NCI-H1417 (cell line): Measurements from ENCODE around the gene IL12RB1.
A peak's percentile ranks its signal among the peaks of the same experiment; 100 is the strongest.

Experiments
- DNase-seq, 3 experiments: peaks; one replicate each; lab custom pipeline; 2025; lab: John Stamatoyannopoulos, UW

Gene IL12RB1

GRCh38 chr19:18086590-18087138, at the start of gene IL12RB1:
Gene IL12RB1 (minus strand): TSS chr19:18086934. CDS start chr19:18086823, 111 bp downstream.
- no peak for DNase-seq

- no peak for DNase-seq
Observed at GRCh38 chr19:18135712-18136584, 49.2 kb upstream of the IL12RB1 start.

DNA sequence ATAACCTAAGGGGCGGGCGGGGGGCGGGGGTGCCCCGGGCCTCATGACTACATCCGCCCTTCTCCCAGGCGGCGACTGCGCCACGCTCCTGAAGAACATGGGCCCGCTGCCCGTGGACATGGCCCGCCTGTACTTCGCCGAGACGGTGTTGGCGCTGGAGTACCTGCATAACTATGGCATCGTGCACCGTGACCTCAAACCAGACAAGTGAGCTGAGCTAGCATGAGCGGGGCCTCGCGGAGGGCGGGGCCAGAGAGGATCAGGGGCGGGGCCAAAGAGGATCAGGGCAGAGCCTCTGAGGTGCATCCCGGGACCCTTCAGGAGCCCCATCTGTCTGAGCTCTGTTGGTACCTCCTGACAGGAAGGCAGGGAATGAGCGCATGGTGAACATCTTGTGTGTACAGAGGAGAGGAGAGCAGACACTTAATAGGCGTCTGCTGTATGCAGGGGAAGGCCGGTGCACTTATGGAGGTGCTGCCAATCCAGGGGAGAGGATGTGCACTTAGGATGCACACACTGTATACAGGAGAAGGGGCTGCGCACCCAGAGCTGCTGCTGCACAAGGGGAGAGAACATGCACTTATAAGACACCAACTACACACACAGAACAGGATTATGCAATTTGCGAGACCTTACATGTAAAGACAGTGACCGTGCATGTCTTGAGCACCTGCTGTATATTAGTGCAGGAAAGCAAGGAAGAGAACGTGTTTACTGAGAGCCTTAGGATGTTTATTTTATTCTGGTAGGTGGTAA, 45.3 kb upstream of the IL12RB1 start:
- DNase-seq: no peak

DNA sequence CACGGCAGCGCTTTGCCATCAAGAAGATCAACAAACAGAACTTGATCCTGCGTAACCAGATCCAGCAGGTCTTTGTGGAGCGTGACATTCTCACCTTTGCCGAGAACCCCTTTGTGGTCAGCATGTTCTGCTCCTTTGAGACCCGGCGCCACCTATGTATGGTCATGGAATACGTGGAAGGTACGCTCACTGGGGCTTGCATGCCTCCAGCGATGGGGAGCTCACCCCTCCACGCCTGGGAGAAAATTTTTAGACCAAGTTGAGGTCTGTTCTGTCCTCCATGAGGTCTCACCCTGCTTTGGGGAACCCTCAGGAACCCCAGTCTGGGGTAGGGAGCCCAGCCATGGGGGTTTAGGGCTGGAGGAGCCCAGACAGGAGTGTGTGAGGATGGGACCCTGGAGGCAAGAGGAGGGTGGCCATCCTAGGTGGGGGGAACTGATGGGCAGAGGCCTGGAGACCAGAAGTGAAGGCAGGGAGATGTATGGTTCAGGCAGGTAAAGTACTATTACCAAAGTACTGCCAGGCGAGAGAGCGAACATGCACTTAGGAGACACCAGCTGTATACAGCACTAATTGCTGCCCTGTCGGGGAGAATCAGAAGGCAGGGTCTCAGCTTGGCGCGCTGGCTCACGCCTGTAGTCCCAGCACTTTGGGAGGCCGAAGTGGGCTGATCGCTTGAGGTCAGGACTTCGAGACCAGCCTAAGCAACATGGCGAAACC, 43.9 kb upstream of the IL12RB1 start:
- no peak for DNase-seq

GRCh38 chr19:18128805-18129204, 42.1 kb upstream of the IL12RB1 start:
- no peak for DNase-seq

DNA sequence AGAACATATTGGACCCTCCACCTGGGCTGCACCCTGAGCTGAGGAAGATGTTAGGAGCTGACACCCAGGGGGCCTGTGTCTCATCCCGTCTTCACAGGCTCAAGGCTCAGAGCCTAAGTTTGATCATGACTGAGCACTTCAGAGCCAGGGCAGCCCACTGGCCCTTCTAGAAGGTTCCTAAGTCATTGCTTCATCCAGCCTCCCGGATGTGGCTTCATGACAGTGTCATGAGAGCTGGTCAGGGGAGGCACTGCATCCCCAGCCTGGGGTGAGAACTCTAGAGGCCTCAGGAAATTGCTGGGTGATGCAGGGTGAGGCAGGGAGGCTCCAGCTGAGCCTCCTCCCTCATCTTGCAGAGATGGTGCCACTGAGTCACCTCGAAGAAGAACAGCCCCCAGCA, 41.3 kb upstream of the IL12RB1 start:
- DNase-seq: no peak

DNA sequence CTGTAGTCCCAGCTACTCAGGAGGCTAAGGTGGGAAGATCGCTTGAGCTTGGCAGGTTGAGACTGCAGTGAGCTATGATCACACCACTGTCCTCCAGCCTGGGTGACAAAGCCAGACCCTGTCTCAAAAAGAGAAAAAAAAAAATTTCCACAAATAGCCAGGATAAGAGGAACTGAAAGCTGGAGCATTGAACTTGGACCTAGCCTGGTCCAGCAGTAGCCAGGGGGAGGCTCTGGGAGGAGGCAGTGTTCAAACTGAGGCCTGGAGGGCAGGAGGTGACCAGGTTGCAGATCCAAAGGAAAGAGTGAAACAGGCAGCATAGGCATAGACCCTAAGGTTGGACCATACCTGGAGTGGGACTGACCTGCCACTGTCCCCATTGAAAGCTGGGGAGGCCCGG, 39.4 kb upstream of the IL12RB1 start:
- no peak for DNase-seq

DNA sequence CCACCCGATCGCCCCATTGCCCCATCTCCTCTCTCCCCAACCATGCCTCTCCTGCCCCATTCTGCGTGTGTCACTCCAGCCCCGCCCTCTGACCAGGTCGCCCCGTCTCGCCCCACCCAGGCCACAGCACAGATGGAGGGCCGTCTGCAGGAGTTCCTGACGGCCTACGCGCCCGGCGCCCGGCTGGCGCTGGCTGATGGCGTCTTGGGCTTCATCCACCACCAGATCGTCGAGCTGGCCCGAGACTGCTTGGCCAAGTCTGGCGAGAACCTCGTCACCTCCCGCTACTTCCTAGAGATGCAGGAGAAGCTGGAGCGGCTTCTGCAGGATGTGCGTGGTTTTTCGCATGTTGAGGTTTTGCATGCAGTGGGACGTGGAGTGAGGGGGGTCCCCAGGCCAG, 37.1 kb upstream of the IL12RB1 start:
- no peak for DNase-seq

DNA sequence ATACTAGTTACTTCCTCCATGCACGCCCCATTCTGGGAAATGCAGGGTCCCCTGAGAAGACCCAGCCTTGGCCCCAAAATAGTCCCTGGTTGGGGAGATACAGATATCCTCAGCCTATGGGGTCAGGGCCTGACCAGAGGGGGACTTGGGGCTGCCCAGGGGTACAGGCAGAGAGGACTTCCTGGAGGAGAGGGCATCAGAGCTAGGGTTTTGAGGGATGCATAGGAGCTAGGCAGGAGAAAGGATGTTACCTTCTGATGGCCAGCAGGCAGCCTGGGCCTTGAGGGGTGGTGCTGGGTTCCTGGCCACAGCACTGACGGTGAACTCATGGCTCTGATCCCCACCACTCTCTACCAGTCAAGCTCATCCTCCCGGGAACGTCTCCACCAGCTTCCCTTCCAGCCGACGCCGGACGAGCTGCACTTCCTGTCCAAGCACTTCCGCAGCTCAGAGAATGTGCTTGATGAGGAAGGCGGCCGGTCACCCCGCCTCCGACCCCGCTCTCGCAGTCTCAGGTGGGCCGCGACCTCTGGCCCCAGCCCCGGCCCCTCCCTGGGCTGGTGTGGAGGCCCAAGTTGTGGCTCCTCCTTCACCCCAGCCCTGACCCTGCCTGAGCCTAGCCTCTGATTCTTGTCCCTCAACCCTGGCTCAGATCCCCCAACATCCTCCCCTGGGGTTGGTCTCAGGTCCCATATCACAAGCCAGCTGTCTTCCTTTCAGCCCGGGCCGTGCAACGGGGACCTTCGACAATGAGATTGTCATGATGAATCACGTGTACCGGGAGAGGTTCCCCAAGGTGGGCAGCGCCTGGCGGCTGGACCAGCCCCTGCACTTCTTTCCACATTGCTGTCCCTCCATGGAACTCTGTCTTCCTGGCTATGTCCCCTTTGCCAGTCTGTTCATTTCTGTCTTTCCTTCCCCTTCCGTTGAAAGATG, 36.4 kb upstream of the IL12RB1 start:
- no peak for DNase-seq

DNA sequence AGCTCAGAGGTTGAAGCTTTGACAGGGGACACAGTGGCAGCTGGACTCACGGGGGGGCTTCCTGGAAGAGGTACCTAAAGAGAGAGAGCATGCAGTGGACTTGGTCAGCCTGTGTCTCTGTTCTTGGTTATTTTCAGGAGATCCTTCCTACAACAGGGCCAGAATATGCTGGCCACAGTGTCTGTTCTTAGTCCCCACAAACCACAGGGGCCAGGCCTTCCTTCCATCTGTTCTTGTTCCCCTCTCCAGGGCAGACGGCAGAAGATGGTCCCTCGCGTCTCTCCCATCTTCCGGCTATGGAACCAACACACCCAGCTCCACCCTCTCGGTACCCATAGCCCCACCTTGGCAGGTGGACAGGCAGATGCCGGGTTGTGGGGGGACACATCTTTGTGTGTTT, 35.7 kb upstream of the IL12RB1 start:
- no peak for DNase-seq

DNA sequence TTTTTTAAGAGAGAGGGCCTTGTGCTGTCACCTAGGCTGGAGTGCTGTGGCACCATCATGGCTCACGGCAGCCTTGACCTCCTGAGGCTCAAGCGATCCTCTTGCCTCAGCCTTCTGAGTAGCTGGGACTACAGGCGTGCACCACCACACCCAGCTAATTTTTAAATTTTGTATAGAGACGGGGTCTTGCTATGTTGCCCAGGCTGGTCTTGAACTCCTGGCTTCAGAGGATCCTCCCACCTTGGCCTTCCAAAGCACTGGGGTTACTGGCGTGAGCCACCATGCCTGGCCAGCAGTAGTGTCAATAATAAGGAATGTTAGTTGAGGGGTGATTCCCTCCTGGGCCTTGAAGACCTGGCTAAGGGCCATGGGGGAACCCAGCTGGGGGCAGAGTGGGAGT, 34.4 kb upstream of the IL12RB1 start:
- no peak for DNase-seq

DNA sequence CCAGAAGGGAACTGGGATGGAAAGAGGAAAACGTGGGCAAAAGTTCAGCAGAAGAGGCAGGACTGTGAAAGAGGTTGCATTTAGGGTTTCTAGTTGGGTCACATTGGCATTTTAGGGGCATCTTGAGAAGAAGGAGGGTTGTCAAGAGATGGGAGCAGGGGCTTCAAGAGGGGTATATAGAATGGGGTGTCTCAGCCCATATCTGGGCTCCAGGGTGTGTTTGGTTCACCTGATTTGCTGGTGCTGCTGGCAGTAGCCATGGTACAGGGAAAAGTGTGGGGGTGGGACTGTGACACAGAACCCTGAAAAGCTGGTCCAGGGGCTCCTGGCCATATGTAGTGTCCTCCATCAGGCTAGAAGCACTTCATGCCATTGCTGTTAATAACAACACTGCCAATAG, 33.4 kb upstream of the IL12RB1 start:
- DNase-seq: no peak

DNA sequence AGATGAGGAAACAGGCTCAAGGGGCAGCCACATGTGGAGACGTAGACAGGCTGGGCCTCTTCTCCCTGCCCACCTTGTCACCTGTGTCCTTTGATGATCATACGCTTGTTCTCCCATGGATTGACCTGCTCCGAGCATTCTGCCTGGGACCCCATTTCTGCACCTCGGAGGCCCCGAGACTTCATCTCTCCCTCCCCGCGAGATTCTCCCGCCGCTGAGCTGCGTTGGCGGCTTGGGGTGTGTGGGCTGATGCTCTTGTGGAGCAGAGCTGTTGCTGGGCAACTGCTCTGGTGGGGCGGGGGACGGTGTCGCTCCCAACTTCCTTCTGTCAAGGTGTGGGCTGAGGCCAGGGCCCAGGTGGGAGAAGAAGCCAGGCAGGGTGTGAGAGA, 33.0 kb upstream of the IL12RB1 start:
- no peak for DNase-seq

- DNase-seq: no peak
Observed at GRCh38 chr19:18119013-18119716, 32.4 kb upstream of the IL12RB1 start.

GRCh38 chr19:18118420-18119012, 31.8 kb upstream of the IL12RB1 start:
- DNase-seq: no peak

GRCh38 chr19:18117692-18118378, 31.1 kb upstream of the IL12RB1 start:
- peak; percentile 84 to 92 (median 87) for DNase-seq

DNA sequence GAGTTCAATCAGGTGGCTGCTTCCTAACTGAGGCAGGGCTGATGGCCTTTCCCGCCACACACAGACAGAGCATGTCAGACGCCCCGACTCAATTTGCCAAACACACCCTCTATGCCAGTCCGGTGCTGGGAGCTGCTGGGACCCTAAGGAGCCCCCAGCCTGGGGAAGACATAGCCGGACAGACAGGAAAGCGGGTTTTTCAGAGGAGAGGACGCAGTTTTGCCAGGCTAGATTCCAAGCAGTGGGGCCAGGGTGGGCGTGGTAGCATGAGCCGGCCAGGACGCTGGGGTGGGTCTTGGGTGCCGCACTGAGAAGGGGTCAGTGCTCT, 30.6 kb upstream of the IL12RB1 start:
- DNase-seq: no peak

- DNase-seq: no peak
Observed at GRCh38 chr19:18114483-18114882, 27.7 kb upstream of the IL12RB1 start.

DNA sequence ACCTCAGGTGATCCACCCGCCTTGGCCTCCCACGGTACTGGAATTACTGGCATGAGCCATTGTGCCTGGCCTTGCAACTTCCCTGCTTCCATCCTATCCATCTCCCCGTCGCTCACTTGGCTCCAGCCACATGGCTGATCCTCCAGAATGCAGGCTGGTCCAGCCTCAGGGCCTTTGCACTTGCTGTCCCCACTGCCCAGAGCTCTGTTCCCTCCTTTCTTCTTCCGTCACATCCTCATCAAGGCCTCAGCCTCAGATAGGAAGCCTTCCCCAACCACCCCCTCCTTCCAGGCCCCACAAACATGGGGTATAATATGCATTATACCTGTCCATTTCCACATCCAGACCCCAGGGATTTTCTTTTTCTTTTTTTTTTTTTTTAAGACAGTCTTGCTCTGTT, 27.1 kb upstream of the IL12RB1 start:
- DNase-seq: no peak
